Uterus (tissue), 2 donors: ENCODE results near the gene NPTXR.

Experiments
- CTCF ChIP-seq, 4 experiments: fragments of 200-600 bp in 2 of 4; fragments of 450-650 bp in 2 of 4; sonication (generic) in 2 of 4; IDR thresholded peaks; one replicate each; pipeline ENCODE4 v1.5.1; 2016 to 2019; ENCODE audit warnings: antibody characterized with exemption in 4 of 4, mild to moderate bottlenecking in 2 of 4, moderate library complexity in 1 of 4
- POLR2A ChIP-seq, 2 donors: fragments of 450-650 bp; IDR thresholded peaks; one replicate each; pipeline ENCODE4 v1.6.1; 2016; ENCODE audit warnings: antibody characterized with exemption in 2 of 2, mild to moderate bottlenecking in 1 of 2, moderate library complexity in 1 of 2

GRCh38 chr22:38786631-38787030 lies 57.2 kb downstream of the NPTXR start:
- no peak for TF ChIP-seq CTCF (IDR thresholded peaks at IDR 0.05)
- TF ChIP-seq POLR2A (IDR thresholded peaks at IDR 0.05), result no peak
